ENCODE results near the gene UGT1A9.
"Not testable (repeated sequence)": the region's sequence is repeated elsewhere in the genome, so short reads cannot be mapped to it uniquely, and the experiment has no call there.

UGT1A9 gene

DNA sequence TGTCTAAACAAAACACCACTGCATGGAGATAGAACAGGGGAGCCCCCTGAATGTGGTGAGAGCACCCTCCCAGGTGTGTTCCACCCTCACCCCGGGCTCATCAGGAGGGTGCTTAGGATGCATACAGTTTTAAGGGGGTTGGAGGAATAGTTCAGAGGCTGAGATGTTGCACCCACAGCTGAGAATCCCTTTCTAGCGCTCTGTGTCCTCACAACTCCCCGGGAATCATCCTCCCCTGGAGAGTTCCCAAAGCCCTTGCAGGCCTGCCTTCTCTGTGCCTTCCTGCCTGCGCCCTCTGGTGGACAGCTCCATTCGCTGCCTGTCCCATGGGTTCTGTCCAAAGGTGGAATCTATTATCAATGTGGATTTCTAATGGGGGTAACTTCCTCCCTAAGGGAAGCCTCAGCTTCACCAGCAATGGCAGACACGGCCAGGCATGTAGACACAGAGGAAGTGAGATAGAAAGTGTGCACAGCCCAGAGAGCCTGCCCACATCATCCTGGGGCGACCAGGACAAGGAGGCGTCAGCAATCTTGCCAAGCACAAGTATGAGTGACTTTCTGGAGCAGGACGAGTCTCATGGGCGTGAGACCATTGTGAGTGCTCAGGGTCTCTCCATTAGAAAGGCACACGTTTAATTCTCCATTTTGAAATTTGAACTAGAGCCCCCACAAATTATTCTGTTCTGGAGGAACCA is 39.8 kb downstream of the UGT1A9 start:
- peak; percentile 39 to 54 for DNase-seq (ENCODE audit: low read depth in 1 of 2, low spot score in 1 of 2)

DNA sequence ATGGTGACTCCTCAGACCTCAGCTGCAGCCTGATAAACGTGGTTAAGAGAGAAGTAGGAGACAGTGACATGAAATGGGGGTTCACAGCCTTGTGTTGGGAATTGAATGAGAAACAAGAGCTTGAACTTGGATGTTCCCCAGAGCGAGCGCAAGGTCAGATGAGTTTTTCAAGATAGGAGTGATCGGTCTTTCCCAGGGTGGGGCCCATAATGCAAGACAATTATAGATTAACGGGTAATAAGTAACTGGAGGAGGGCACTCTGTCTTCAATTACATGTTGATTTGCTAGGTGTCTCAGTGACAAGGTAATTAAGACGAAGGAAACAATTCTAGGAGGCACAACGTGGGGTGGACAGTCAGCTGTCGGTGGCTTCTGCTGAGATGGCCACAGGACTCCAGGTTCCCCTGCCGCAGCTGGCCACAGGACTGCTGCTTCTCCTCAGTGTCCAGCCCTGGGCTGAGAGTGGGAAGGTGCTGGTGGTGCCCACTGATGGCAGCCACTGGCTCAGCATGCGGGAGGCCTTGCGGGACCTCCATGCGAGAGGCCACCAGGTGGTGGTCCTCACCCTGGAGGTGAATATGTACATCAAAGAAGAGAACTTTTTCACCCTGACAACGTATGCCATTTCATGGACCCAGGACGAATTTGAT is 41.0 kb downstream of the UGT1A9 start, which contains the start of gene UGT1A5:
TSS of gene UGT1A5 (plus strand) at position 297 of the 651 bp plus-strand sequence. CDS start at position 382, 85 bp downstream.
- no peak for DNase-seq (ENCODE audit: low read depth in 1 of 2, low spot score in 1 of 2)

DNA sequence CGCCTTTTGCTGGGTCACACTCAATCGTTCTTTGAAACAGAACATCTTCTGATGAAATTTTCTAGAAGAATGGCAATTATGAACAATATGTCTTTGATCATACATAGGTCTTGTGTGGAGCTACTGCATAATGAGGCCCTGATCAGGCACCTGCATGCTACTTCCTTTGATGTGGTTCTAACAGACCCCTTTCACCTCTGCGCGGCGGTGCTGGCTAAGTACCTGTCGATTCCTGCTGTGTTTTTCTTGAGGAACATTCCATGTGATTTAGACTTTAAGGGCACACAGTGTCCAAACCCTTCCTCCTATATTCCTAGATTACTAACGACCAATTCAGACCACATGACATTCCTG is 41.5 kb downstream of the UGT1A9 start:
- no peak for DNase-seq (ENCODE audit: low read depth in 1 of 2, low spot score in 1 of 2)

DNA sequence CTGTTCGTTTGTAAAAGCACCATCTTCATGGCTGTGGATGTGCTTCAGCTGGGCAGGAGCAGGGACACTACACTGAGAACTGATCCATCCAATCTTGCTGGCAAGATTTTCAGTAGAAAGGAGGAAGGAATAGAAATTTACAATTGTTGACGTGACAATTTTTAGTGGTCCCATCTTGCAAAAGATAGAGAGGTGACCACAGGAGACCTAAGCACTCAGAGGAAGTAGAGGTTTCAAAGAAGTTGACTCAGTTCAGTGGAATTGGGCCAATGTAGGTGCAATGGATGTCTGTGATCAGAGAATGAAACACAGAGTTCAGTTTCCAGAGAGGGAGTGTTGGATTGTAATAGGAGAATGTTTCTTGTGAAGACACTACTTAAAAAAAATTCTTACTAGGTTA is 42.4 kb downstream of the UGT1A9 start:
- DNase-seq (ENCODE audit: low read depth in 1 of 2, low spot score in 1 of 2), result no peak

DNA sequence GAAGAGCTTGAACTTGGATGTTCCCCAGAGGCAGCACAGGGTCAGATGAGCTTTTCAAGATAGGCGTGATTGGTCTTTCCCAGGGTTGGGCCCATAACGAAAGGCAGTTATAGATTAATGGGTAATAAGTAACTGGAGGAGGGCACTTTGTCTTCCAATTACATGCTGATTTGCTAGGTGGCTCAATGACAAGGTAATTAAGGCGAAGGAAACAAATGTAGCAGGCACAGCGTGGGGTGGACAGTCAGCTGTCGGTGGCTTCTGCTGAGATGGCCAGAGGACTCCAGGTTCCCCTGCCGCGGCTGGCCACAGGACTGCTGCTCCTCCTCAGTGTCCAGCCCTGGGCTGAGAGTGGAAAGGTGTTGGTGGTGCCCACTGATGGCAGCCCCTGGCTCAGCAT is 46.9 kb downstream of the UGT1A9 start, which contains the start of gene UGT1A4:
TSS of gene UGT1A4 (plus strand) at position 185 of the 400 bp plus-strand sequence. CDS start at position 270, 85 bp downstream.
- DNase-seq (ENCODE audit: low read depth in 1 of 2, low spot score in 1 of 2), result no peak

DNA sequence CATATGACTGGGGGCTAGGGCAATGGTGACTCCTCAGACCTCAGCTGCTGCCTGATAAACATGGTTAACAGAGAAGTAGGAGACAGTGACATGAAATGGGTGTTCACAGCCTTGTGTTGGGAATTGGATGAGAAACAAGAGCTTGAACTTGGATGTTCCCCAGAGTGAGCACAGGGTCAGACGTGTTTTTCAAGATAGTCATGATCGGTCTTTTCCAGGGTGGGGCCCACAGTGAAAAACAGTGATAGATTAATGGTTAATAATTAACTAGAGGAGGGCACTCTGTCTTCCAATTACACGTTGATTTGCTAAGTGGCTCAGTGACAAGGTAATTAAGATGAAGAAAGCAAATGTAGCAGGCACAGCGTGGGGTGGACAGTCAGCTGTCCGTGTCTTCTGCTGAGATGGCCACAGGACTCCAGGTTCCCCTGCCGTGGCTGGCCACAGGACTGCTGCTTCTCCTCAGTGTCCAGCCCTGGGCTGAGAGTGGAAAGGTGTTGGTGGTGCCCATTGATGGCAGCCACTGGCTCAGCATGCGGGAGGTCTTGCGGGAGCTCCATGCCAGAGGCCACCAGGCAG is 57.1 kb downstream of the UGT1A9 start, which contains the start of gene UGT1A3:
TSS of gene UGT1A3 (plus strand) at position 320 of the 579 bp plus-strand sequence. CDS start at position 405, 85 bp downstream.
- no peak for DNase-seq (ENCODE audit: low read depth in 1 of 2, low spot score in 1 of 2)

DNA sequence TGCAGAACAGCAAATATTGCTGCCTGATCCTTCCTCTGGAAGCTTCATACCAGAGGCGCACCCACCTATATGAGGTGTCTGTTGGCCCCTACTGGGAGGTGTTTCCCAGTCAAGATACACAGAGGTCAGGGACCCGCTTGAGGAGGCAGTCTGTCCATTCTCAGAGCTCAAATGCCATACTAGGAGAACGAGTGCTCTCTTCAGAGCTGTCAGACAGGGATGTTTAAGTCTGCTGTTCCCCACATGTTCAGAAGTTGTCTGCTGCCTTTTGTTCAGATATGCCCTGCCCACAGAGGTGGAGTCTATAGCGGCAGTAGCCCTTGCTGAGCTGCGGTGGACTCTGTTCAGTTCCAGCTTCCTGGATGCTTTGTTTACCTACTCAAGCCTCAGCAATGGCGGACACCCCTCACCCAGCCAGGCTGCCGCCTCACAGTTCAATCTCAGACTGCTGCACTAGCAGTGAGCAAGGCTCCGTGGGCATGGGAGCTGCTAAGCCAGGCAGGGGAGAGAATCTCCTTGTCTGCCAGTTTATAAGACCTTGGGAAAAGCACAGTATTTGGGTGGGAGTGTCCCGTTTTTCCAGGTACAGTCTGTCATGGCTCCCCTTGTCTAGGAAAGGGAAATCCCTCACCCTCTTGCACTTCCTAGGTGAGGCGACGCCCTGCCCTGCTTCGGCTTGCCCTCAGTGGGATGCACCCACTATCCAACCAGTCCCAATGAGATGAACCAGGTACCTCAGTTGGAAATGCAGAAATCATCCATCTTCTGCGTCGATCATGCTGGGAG is 65.4 kb downstream of the UGT1A9 start:
- not testable (repeated sequence) for DNase-seq (ENCODE audit: low read depth in 1 of 2, low spot score in 1 of 2)

DNA sequence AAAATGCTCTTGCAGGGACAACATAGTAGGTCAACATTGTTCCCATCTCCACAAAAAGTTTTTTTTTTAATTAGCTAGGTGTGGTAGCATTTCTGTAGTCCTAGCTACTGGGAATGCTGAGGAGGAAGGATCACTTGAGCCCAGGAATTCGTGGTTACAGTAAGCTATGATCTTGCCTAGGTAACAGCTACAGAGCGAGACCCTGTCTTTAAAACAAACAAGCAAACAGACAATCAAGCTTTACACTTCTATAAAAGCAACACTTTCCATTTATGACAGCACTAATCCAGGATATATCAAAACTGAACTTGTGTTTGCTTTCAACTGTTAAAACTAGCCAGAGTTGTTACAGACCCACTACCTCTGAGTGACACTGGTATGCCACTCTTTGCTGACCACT is 69.2 kb downstream of the UGT1A9 start:
- DNase-seq (ENCODE audit: low read depth in 1 of 2, low spot score in 1 of 2), result no peak

DNA sequence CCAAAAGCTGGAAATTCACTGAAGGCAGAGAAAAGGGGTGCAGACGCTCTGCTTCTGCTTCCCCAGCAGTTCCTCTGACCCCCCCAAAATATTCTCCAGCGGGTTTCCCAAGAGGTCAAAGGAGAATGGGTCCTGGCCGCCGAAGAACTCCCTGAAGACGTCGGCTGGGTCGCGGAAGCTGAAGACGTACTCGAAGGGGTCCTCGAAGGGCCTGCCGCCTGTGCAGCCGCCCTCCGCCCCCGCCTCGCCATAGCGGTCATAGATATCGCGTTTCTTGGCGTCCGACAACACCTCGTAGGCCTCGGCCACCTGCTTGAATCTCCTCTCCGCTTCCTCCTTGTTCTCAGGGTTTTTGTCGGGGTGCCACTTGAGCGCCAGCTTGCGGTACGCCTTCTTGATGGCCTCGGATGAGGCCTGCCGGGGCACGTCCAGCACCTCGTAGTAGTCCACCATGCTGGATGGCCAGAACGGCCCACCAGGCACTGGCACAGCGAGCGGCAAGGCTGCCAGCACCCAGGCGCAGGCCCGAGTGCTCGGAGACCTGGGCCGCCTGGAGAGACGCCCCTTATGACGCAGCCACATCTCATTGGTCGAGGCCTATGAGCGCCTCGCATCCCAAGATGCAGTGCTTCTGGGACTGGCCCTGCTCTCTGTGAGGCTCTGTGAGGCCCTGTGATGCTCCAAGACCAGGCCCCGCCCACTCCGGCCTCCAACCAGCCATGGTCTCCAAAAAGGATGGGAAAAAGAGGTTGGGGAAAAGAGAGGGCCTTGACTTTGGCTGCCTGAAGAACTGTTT is 72.0 kb downstream of the UGT1A9 start:
- no peak for DNase-seq (ENCODE audit: low read depth in 1 of 2, low spot score in 1 of 2)

DNA sequence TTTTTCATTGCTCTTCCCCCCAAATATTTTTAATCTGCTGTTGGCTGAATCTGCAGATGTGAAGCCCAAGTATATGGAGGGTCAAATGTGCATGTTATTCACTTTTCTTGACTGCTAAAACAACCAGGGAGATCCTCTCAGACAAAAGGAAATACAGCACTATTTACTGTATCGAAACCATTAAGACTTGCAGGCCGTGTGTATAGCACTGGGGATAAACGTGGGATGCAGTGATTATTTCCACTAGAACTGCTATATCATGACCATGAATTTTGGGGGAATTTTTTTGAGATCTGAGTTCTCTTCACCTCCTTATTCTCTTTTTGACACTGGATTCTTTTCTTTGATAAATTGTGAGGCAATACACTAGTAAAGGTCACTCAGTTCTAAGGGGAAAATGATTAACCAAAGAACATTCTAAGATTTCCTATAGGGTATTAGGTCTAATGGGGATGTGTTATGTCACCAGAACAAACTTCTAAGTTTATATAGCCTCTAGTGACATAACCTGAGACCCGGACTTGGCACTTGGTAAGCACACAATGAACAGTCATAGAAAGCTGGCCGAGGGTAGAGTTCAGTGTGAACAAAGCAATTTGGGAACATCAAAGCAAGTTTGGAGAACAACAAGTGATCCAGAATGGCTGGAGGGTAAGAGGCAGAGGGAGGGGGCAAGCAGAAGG is 73.5 kb downstream of the UGT1A9 start:
- DNase-seq (ENCODE audit: low read depth in 1 of 2, low spot score in 1 of 2), result no peak

DNA sequence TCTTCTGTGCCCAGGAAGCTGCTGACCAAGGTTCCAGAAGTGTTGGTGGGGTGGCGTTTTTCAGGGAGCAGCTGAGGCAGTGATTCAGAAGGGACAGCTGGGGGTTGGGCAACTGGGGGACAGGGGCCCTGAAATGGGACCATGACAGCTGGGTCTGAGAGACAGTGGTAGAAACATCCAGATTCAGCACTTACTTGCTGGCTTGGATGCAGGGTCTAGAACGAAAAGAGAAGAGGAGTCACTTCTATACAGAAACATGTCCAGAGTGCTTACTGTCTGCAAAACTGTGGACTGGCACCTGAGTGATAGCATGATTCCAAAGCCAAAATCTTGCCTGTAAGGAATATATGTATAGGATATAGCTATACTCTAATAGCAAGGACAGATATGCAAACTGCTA is 74.1 kb downstream of the UGT1A9 start:
- not testable (repeated sequence) for DNase-seq (ENCODE audit: low read depth in 1 of 2, low spot score in 1 of 2)

DNA sequence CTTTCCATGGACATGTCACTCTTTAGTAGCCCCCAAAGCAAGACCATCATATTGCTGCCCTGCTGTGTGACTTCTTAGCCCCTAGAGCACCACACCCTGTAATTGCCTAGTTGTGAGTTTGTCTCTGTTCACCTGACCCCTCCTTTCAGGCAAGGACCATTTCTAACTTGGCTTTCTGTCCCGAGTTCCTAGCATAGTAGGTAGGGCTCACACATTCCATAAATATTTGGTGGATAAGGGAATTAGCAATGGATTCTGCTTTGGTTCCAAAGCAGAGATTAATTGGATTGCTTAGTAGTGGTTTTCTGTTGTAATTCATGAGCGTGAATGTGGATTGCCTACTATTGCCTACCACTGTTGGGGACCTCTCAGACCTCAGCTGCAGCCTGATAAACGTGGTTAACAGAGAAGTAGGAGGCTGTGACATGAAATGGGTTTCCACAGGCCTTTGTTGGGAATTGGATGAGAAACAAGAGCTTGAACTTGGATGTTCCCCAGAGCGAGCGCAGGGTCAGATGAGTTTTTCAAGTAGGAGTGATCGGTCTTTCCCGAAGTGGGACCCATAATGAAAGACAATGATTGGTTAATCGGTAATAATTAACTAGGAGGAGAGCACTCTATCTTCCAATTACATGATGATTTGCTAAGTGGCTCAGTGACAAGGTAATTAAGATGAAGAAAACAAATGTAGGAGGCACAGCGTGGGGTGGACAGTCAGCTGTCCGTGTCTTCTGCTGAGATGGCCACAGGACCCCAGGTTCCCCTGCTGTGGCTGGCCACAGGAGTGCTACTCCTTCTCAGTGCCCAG is 75.0 kb downstream of the UGT1A9 start:
- no peak for DNase-seq (ENCODE audit: low read depth in 1 of 2, low spot score in 1 of 2)

DNA sequence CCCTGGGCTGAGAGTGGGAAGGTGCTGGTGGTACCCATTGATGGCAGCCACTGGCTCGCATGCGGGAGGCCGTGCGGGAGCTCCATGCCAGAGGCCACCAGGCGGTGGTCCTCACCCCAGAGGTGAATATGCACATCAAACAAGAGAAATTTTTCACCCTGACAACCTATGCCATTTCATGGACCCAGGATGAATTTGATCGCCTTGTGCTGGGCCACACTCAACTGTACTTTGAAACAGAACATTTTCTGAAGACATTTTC is 75.5 kb downstream of the UGT1A9 start:
- no peak for DNase-seq (ENCODE audit: low read depth in 1 of 2, low spot score in 1 of 2)

DNA sequence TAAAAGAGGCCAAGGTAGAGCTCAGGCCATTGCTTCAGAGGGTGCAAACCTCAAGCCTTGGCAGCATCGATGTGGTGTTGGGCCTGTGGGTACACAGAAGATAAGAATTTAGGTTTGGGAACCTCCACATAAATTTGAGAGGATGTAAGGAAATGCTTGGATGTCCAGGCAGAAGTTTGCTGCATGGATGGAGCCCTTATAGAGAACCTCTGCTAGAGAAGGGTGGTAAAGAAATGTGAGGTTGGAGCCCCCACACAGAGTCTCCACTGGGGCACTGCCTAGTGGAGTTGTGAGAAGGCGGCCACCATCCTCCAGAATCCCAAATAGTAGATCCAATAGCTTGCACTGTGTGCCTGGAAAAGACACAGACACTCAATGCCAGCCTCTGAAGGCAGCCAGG is 79.0 kb downstream of the UGT1A9 start:
- not testable (repeated sequence) for DNase-seq (ENCODE audit: low read depth in 1 of 2, low spot score in 1 of 2)

DNA sequence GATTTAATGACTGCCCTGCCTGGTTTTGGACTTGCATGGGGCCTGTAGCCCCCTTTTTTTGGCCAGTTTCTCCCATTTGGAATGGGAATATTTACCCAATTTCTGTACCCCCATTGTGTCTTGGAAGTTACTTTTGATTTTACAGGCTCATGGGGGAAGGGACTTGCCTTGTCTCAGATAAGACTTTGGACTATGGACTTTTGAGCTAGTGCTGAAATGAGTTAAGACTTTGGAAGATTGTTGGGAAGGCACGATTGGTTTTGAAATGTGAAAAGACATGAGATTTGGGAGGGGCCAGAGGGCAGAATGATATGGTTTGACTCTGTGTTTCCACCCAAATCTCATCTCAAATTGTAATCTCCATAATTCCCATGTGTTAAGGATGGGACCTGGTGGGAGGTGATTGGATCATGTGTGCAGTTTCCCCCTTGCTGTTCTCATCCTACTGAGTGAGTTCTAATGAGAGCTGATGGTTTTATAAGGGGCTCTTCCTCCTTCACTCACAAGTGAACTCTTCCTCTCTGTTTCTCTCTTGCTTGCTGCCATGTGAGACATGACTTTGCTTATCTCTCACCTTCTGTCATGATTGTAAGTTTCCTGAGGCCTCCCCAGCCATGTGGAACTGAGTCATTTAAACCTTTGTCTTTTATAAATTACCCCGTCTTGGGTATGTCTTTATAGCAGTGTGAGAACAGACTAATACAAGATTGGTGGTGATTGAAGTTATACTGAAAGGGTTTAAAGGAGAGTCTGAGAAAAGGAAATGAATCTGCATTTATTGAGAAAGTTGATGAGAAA is 79.7 kb downstream of the UGT1A9 start:
- not testable (repeated sequence) for DNase-seq (ENCODE audit: low read depth in 1 of 2, low spot score in 1 of 2)

DNA sequence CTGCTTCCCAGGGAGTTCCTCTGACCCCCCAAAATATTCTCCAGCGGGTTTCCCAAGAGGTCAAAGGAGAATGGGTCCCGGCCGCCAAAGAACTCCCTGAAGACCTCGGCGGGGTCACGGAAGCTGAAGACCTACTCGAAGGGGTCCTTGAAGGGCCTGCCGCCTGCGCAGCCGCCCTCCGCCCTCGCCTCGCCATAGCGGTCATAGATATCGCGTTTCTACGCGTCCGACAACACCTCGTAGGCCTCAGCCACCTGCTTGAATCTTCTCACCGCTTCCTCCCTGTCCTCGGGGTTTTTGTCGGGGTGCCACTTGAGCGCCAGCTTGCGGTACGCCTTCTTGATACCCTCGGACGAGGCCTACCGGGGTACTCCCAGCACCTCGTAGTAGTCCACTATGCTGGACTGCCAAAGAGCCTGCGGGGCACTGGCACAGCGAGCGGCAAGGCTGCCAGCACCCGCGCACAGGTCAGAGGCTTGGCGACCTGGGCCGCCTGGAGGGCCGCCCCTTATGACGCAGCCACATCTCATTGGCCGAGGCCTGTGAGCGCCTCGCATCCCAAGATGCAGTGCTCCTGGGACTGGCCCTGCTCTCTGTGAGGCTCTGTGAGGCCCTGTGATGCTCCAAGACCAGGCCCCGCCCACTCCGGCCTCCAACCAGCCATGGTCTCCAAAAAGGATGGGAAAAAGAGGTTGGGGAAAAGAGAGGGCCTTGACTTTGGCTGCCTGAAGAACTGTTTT is 83.3 kb downstream of the UGT1A9 start:
- DNase-seq (ENCODE audit: low read depth in 1 of 2, low spot score in 1 of 2), result no peak

DNA sequence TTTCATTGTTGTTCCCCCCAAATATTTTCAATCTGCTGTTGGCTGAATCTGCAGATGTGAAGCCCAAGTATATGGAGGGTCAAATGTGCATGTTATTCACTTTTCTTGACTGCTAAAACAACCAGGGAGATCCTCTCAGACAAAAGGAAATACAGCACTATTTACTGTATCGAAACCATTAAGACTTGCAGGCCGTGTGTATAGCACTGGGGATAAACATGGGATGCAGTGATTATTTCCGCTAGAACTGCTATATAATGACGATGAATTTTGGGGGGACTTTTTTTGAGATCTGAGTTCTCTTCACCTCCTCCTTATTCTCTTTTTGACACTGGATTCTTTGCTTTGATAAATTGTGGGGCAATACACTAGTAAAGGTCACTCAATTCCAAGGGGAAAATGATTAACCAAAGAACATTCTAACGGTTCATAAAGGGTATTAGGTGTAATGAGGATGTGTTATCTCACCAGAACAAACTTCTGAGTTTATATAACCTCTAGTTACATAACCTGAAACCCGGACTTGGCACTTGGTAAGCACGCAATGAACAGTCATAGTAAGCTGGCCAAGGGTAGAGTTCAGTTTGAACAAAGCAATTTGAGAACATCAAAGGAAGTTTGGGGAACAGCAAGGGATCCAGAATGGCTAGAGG is 84.9 kb downstream of the UGT1A9 start:
- DNase-seq (ENCODE audit: low read depth in 1 of 2, low spot score in 1 of 2), result no peak

Measured in activated CD4-positive, alpha-beta T cell treated with anti-CD3 and anti-CD28 coated beads, Interleukin-2, amount 50 U/mL, for 24 hours (primary cell).